Epidermal melanocyte (primary cell): ENCODE results near the gene EPN3.

Experiments
- DNase-seq: peaks from one replicate; pipeline ENCODE4 v3.0.0; 2011; ENCODE audit warnings: low spot score; ENCODE audit not compliant: insufficient read length

EPN3 gene

GRCh38 chr17:50565402-50566350, 33.1 kb downstream of the EPN3 start:
- no peak for DNase-seq

DNA sequence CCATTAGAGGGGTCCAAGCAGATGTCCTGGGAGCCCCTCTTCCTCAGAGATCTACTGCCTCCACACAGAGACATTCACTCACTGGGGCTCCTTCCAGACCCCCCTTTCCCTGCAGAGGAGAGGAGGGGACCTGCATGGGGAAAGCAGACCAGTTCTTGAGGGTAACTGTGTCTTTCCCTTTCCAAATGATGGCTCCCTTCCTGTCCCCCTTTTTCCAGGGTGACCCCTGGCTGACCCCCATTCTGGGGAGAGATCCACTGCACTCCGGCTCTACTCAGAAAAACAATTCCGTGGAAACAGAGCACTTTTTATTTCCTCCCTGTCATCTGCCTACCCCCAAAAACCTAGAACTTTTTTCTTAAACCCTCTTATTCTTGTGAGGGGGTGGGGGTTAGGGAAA, 34.4 kb downstream of the EPN3 start:
- DNase-seq: no peak

GRCh38 chr17:50568659-50569058, 36.1 kb downstream of the EPN3 start:
- DNase-seq: no peak

GRCh38 chr17:50569592-50569991, 37.1 kb downstream of the EPN3 start:
- DNase-seq: no peak

DNA sequence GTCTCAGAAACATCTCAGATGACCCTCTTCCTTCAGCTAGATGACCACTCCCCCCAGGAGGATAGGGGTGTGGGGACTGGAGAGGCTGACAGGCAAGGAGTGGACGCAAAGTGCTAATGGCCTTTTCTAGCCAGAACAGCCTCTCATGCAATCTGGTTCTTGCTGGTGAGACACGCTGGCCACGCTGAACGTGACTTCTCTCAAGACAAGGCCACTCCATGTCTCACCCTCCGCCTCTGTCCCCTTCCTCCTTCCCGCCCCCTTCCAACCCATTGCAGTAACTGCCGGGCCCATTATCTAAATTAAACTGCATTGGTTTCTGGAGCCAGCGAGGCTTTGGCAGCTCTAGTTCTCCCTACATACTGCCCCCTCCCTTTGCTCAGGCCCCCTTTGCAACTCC, 37.5 kb downstream of the EPN3 start:
- no peak for DNase-seq

- no peak for DNase-seq
Observed at GRCh38 chr17:50570528-50570927, 38.0 kb downstream of the EPN3 start.

DNA sequence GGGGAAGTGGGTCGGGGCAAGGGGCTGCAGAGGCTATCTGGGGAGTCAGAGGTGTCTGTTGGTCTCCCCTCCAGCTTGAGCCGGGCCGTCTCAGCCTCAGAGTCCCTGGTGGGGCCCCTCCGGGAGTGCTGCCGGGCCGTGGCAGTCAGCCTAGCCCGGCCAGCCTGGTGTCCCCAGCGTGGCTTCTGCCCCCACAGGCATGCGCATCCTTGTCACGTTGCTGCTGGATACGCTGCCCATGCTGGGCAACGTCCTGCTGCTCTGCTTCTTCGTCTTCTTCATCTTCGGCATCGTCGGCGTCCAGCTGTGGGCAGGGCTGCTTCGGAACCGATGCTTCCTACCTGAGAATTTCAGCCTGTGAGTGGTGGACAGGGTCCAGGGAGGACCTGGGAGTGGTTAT, 39.1 kb downstream of the EPN3 start:
- DNase-seq: no peak

DNA sequence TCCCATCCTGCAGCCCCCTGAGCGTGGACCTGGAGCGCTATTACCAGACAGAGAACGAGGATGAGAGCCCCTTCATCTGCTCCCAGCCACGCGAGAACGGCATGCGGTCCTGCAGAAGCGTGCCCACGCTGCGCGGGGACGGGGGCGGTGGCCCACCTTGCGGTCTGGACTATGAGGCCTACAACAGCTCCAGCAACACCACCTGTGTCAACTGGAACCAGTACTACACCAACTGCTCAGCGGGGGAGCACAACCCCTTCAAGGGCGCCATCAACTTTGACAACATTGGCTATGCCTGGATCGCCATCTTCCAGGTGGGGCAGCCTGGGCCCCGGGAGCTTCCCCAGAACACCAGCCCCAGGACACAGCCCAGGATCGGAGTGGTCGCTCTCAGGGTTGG, 40.0 kb downstream of the EPN3 start:
- no peak for DNase-seq

GRCh38 chr17:50573866-50574611, 41.5 kb downstream of the EPN3 start:
- no peak for DNase-seq

DNA sequence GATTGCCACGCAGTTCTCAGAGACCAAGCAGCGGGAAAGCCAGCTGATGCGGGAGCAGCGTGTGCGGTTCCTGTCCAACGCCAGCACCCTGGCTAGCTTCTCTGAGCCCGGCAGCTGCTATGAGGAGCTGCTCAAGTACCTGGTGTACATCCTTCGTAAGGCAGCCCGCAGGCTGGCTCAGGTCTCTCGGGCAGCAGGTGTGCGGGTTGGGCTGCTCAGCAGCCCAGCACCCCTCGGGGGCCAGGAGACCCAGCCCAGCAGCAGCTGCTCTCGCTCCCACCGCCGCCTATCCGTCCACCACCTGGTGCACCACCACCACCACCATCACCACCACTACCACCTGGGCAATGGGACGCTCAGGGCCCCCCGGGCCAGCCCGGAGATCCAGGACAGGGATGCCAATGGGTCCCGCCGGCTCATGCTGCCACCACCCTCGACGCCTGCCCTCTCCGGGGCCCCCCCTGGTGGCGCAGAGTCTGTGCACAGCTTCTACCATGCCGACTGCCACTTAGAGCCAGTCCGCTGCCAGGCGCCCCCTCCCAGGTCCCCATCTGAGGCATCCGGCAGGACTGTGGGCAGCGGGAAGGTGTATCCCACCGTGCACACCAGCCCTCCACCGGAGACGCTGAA, 43.2 kb downstream of the EPN3 start:
- DNase-seq: no peak

- no peak for DNase-seq
Observed at GRCh38 chr17:50576864-50577263, 44.3 kb downstream of the EPN3 start.

DNA sequence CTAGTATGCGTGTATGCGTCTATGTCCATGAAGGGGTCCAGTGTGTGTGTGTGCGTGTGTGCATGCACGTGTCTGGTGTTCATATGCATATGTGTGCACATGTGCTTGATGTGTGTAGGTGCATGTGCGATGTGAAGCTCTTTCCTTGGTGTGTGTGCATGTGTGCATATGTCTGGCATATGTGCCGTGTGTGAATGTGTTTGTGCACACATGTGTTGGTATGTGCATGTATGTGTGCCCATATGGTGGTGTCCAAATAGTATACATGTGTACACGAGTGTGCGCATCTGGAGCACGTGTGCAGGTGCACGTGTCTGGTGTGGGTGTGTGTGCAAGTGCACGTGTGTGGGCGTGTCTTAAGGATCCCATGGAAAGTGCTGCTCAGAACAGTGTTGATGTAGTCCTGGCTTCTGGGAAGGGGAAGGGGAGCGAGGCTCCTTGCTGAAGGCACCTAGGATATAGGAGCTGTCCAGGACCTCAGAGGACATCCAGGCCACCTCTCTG, 45.0 kb downstream of the EPN3 start:
- no peak for DNase-seq

- no peak for DNase-seq
Observed at GRCh38 chr17:50578173-50578572, 45.6 kb downstream of the EPN3 start.

DNA sequence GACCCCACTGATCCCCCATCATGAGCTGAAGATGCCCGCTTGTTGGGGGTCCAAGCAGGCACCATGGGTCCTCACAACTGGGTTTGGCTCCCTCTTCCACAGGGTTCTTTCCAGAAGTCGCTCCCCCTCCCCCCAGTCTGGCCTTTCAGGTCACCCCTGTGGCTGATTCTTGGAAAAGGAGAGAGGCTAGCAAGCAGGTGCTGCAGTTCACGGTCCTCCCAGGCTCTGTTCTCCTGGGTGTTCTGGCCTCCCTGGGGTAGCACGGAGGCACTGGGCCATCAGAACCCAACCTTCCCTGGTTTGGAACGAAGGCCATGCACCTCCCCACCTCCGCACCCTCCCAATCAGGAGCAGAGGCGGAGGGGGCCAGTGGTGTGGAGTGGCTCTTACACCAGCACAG, 46.9 kb downstream of the EPN3 start:
- DNase-seq: no peak

DNA sequence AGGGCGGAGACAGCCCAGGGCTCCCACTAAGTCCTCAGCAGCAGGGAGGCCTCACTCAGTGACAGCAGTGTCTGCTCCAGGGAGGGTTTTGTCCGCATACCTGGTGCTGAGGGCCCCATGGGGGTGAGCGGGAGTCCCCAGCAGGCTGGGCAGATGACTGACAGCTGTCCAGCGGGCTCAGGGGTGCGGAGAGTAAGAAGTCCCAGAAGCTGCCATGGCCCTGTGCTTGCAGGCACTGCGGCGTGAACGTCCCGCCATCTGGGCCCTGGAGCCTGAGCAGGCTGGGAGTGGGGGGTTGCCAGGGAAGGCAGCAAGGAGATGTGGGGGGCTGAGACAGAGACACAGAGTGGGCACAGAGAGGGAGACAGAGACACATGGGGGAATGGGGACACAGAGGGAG, 48.1 kb downstream of the EPN3 start:
- DNase-seq: no peak

DNA sequence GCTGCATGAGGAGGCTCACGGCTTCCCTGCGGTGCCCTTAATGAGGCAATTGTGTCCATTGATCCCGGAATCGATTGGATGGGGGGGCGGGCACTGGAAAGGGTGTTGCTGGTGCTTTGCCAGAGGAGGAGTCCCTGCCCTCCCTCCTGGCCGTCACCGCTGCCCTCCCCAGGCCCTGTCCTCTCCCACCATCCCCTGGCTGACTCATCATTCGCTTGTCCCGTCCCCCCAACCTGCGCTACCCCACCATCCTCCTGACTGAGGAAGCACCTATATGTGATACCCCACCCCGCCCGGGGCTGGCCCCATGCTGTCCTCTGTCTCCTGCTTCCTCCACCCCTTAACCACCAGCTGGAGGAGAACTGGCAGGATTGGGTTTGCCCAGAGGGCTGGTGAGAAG, 48.8 kb downstream of the EPN3 start:
- DNase-seq: no peak

DNA sequence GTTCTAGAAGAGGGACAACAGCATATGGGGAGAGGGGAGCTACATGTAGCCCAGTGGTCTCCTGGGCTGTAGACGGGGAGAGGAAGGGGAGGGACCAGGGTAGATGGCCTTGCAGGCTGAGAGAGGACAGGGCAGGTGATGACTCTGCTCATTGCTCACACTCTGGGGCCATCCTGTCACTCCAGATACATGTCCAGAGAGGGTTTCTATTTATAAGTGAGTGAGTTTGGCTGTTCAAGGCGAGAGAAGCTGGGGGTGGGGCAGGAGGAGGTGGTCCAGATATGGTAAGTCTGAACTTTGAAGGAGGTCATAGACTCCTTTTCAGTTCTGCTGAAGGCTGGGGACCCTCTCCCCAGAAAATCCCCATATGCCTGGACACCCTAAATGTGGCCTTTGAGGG, 50.2 kb downstream of the EPN3 start:
- DNase-seq: no peak

DNA sequence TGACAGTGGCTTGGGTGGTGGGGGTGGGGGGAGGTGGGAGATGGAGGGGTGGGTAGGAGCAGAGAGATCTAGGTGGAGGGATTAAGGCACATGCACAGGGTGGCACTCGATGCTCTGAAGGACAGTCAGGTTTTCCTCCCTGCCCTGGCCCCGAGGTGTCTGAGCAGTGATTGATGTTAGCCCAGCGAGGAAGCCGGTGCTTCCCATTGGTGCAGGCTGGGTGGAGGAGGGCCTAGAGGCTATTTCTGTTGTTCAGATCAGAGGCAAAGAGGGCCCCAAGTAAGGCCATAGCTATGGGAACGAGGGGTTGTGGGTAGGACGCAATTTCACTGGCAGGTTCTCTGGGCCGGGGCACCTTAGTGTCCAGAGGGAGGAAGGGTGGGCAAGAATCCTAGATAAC, 51.1 kb downstream of the EPN3 start:
- DNase-seq: no peak

DNA sequence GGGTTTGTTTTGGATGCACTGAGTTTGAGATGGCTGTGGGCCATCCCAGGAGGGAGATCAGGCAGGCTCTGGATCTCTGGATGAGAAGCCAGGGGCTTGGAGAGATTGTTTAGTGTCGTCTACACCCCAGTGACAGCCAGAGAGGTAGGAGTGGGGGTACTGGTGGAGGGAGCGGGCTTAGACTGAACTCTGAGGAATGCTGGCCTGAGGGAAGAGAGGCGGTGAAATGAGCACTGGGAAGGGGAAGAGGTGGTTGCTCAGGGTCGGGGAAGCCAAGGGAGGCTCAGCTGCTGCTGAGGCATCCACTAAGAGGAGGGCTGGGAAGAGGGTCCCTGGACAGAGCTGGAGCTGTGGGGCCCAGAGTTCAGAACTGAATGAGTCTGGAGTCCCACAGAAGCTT, 51.6 kb downstream of the EPN3 start:
- no peak for DNase-seq

GRCh38 chr17:50584749-50585148, 52.2 kb downstream of the EPN3 start:
- no peak for DNase-seq

DNA sequence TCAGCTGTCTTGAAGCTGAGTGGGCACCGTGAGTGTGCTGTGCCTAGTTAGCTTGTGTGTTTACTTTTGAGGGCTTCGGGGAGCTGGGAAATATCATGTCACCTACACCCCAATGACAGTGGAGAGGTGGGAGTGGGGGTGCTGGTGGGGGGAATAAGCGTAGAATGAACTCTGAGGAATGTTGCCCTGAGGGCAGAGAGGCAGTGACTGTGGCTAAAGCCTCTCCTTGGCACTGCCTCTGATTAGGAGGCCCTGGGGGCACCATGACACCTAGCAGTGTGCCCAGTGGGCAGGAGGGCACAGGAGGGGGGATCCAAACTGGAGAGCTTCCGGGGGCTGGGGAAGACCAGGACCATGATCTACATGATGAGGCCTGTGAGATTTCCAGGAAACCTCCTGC, 52.8 kb downstream of the EPN3 start:
- no peak for DNase-seq

DNA sequence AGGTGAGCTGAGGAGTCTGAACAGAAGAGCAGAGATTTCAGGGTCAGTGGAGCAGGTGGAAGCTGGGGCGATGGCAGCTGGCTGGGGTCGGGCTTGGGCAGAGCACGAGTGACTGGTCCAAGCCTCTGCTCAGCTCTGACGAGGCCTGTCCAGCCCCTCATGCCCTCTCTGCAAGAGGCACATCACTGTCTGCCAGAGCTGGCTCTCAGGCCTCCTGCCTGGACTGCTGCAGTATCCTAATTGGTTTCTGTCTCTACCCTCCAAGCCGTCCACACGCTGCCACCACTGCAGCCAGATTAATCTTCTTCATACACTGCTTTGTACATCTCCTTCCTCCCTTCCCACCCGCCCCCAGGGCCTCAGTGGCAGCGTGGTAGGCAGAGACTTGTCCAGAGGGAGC, 53.4 kb downstream of the EPN3 start:
- no peak for DNase-seq
